ENCODE results near the gene BAIAP2. TPM values are rescaled to one million over a fixed set of nuclear protein-coding genes. Genes with fewer than 3 reads are reported as not detected.

BAIAP2 gene
- polyA plus RNA-seq, 2 of the 4 experiments (the other 2 are of a cell fraction) = 7.1 to 27.5 TPM

DNA sequence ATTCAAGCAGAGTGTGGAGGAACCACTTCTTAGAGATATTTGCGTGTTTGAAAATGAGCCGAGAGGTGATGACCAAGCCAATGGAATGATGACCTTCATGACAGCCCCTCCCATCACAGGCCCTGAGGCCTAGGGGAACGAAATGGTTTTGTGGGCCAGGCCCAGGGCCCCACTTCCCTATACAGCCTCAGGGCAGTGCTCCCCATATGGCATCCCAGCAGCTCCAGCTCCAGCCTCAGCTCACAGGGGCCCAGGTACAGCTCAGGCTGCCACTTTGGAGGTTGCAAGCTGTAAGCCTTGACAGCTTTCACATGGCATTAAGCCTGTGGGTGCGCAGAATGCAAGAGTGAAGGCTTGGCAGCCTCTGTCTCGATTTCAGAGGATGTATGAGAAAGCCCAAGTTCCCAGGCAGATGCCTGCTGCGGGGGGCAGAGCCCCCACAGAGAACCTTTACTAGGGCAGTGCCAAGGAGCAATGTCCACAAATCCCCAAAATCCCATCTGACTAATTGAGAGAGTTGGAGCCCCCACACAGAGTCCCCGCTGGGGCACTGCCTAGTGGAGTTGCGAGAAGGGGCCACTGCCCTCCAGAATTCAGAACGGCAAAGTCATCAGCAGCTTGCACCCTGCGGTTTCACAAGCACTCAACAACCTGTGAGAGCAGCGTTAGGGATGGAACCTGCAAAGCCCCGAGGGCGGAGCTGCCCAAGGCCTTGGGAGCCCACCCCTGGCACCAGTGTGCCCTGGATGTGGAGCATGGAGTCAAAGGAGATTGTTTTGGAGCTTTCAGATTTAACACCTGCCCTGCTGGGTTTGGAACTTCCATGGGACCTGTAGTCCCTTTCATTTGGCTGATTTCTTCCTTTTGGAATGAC, 22.1 kb upstream of the BAIAP2 start:
- TF ChIP-seq RARB (CRISPR knock-in tag; IDR thresholded peaks at IDR 0.05) = no peak
- no peak for TF ChIP-seq KDM1A (IDR thresholded peaks at IDR 0.05; ENCODE audit: low read depth)
- no peak for TF ChIP-seq MYC (IDR thresholded peaks at IDR 0.05; ENCODE audit: borderline replicate concordance, low read length)
- TF ChIP-seq RFX5 (IDR thresholded peaks at IDR 0.05) = no peak
- TF ChIP-seq, protein P1, sequence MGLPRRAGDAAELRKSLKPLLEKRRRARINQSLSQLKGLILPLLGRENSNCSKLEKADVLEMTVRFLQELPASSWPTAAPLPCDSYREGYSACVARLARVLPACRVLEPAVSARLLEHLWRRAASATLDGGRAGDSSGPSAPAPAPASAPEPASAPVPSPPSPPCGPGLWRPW (IDR thresholded peaks at IDR 0.05) = no peak
- TF ChIP-seq HOXB5 (CRISPR knock-in tag; IDR thresholded peaks at IDR 0.05) = no peak
- TF ChIP-seq ZNF302 (CRISPR knock-in tag; IDR thresholded peaks at IDR 0.05) = no peak
- TF ChIP-seq HOXB13 (CRISPR knock-in tag; IDR thresholded peaks at IDR 0.05; ENCODE audit: low read depth) = no peak
- no peak for TF ChIP-seq CHD4 (IDR thresholded peaks at IDR 0.05; ENCODE audit: borderline replicate concordance)
- no peak for TF ChIP-seq PHF8 (IDR thresholded peaks at IDR 0.05; ENCODE audit: borderline replicate concordance, low read depth)
- TF ChIP-seq EHF (CRISPR knock-in tag; IDR thresholded peaks at IDR 0.05) = no peak
- TF ChIP-seq, protein P2, sequence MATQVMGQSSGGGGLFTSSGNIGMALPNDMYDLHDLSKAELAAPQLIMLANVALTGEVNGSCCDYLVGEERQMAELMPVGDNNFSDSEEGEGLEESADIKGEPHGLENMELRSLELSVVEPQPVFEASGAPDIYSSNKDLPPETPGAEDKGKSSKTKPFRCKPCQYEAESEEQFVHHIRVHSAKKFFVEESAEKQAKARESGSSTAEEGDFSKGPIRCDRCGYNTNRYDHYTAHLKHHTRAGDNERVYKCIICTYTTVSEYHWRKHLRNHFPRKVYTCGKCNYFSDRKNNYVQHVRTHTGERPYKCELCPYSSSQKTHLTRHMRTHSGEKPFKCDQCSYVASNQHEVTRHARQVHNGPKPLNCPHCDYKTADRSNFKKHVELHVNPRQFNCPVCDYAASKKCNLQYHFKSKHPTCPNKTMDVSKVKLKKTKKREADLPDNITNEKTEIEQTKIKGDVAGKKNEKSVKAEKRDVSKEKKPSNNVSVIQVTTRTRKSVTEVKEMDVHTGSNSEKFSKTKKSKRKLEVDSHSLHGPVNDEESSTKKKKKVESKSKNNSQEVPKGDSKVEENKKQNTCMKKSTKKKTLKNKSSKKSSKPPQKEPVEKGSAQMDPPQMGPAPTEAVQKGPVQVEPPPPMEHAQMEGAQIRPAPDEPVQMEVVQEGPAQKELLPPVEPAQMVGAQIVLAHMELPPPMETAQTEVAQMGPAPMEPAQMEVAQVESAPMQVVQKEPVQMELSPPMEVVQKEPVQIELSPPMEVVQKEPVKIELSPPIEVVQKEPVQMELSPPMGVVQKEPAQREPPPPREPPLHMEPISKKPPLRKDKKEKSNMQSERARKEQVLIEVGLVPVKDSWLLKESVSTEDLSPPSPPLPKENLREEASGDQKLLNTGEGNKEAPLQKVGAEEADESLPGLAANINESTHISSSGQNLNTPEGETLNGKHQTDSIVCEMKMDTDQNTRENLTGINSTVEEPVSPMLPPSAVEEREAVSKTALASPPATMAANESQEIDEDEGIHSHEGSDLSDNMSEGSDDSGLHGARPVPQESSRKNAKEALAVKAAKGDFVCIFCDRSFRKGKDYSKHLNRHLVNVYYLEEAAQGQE (IDR thresholded peaks at IDR 0.05) = no peak
- TF ChIP-seq EP300 (IDR thresholded peaks at IDR 0.05) = no peak
- TF ChIP-seq, protein P3, sequence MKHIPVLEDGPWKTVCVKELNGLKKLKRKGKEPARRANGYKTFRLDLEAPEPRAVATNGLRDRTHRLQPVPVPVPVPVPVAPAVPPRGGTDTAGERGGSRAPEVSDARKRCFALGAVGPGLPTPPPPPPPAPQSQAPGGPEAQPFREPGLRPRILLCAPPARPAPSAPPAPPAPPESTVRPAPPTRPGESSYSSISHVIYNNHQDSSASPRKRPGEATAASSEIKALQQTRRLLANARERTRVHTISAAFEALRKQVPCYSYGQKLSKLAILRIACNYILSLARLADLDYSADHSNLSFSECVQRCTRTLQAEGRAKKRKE (CRISPR knock-in tag; IDR thresholded peaks at IDR 0.05; ENCODE audit: low read depth) = no peak
- no peak for TF ChIP-seq MAZ (IDR thresholded peaks at IDR 0.05; ENCODE audit: borderline replicate concordance, low read depth, low read length)
- no peak for TF ChIP-seq JUNB (IDR thresholded peaks at IDR 0.05)
- TF ChIP-seq, protein P4, sequence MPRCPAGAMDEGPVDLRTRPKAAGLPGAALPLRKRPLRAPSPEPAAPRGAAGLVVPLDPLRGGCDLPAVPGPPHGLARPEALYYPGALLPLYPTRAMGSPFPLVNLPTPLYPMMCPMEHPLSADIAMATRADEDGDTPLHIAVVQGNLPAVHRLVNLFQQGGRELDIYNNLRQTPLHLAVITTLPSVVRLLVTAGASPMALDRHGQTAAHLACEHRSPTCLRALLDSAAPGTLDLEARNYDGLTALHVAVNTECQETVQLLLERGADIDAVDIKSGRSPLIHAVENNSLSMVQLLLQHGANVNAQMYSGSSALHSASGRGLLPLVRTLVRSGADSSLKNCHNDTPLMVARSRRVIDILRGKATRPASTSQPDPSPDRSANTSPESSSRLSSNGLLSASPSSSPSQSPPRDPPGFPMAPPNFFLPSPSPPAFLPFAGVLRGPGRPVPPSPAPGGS (IDR thresholded peaks at IDR 0.05) = no peak
- TF ChIP-seq CEBPB (IDR thresholded peaks at IDR 0.05) = no peak
- no peak overlapping the region for H3K4me3 ChIP-seq
- POLR2A ChIA-PET = no interaction called here
- peaks cover 9% of the 10 kb centered on the region; the same call in 1 of the 3 replicates for H3K9me3 ChIP-seq
- no peaks in the 10 kb centered on the region for H3K4me1 ChIP-seq
- ATAC-seq = peak; percentile 29 to 31; a peak in 2 of 6 replicates
- 52% methylated on average over 11 of the region's 13 CpGs for WGBS (ENCODE audit: missing lambda C conversion rate)
- no peak for DNase-seq (ENCODE audit: low read depth in 1 of 2, low spot score in 1 of 2)
- no peak for FAIRE-seq
- H3K27ac ChIP-seq = no peak overlapping the region
- H3K4me2 ChIP-seq = no peak overlapping the region
- CTCF ChIA-PET = interaction anchor here (0.8 to 7.2 kb wide), 5 partner anchors 10 to 89 kb away, joined by 3 to 51 read pairs (median 6); no protein-coding TSS in a partner anchor

DNA sequence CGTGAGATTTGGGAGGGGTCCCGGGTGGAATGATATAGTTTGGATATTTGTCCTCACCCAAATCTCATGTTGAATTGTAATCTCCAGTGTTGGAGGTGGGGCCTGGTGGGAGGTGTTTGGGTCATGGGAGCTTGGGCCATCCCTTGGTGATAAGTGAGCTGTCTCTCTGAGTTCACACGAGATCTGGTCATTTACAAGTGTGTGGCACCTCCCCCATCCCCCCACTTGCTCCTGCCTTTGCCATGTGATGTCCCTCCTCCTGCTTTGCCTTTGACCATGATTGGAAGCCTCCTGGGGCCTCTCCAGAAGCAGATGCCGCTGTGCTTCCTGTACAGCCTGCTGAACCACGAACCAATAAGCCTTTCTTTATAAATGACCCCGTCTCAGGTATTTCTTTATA, 21.3 kb upstream of the BAIAP2 start:
- CTCF ChIA-PET = interaction anchor here (1.8 to 7.2 kb wide), 2 partner anchors 9 to 88 kb away, joined by 10 to 51 read pairs; no protein-coding TSS in a partner anchor
- Histone ChIP-seq H3K9me3 (peaks cover 9% of the 10 kb centered on the region; the same call in 1 of the 3 replicates), H3K27ac (no peak overlapping the region), H3K4me3 (no peak overlapping the region), H3K4me2 (no peak overlapping the region), H3K4me1 (no peaks in the 10 kb centered on the region)
- POLR2A ChIA-PET = no interaction called here
- FAIRE-seq = no peak
- no peak for ATAC-seq
- no peak for DNase-seq (ENCODE audit: low read depth in 1 of 2, low spot score in 1 of 2)
- 59% methylated on average over 6 of the region's 6 CpGs for WGBS (ENCODE audit: missing lambda C conversion rate)
- TF ChIP-seq CHD4 (IDR thresholded peaks at IDR 0.05; ENCODE audit: borderline replicate concordance) (no peak), EHF (CRISPR knock-in tag; IDR thresholded peaks at IDR 0.05) (no peak), TFCP2L1 (CRISPR knock-in tag; IDR thresholded peaks at IDR 0.05) (no peak), KDM1A (IDR thresholded peaks at IDR 0.05; ENCODE audit: low read depth) (no peak), MAZ (IDR thresholded peaks at IDR 0.05; ENCODE audit: borderline replicate concordance, low read depth, low read length) (no peak), NPAS2 (CRISPR knock-in tag; IDR thresholded peaks at IDR 0.05; ENCODE audit: borderline replicate concordance) (no peak), SREBF2 (IDR thresholded peaks at IDR 0.05) (no peak), JUNB (IDR thresholded peaks at IDR 0.05) (no peak)
- TF ChIP-seq, protein P4 (IDR thresholded peaks at IDR 0.05) = no peak
- TF ChIP-seq, protein P5, sequence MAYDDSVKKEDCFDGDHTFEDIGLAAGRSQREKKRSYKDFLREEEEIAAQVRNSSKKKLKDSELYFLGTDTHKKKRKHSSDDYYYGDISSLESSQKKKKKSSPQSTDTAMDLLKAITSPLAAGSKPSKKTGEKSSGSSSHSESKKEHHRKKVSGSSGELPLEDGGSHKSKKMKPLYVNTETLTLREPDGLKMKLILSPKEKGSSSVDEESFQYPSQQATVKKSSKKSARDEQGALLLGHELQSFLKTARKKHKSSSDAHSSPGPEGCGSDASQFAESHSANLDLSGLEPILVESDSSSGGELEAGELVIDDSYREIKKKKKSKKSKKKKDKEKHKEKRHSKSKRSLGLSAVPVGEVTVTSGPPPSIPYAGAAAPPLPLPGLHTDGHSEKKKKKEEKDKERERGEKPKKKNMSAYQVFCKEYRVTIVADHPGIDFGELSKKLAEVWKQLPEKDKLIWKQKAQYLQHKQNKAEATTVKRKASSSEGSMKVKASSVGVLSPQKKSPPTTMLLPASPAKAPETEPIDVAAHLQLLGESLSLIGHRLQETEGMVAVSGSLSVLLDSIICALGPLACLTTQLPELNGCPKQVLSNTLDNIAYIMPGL (CRISPR knock-in tag; IDR thresholded peaks at IDR 0.05; ENCODE audit: borderline replicate concordance) = no peak
- TF ChIP-seq, protein P6, sequence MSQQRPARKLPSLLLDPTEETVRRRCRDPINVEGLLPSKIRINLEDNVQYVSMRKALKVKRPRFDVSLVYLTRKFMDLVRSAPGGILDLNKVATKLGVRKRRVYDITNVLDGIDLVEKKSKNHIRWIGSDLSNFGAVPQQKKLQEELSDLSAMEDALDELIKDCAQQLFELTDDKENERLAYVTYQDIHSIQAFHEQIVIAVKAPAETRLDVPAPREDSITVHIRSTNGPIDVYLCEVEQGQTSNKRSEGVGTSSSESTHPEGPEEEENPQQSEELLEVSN (IDR thresholded peaks at IDR 0.05; ENCODE audit: borderline replicate concordance, low read depth) = no peak
- TF ChIP-seq, protein P1 (IDR thresholded peaks at IDR 0.05) = no peak

Measured in A549 (cell line).